Right lung (tissue), 10 donors: Measurements from ENCODE around the gene TNFAIP8. TPM values are rescaled to one million over a fixed set of nuclear protein-coding genes. Genes with fewer than 3 reads are reported as not detected.

Source experiments
- DNase-seq, 2 donors: peaks; one replicate each; pipeline ENCODE4 v3.0.0-alpha.2; 2013
- long read RNA-seq, 8 donors: transcript quantifications; one replicate each; lab custom pipeline, GENCODE V29; 2026
- polyA plus RNA-seq, 5 donors: library from polyadenylated mRNA; unstranded; fragments of 120-200 nt; gene quantifications; one replicate each; pipeline versions ENCODE4 v1.2.1 to v1.2.3, GENCODE V29; 2013; ENCODE audit warnings: inconsistent platforms in 1 of 5, low replicate concordance in 1 of 5; ENCODE audit not compliant: insufficient read length in 5 of 5, insufficient read depth in 1 of 5

Gene TNFAIP8
- polyA plus RNA-seq, result 10 to 100 TPM; 18.8 to 32.9 (median 24.5) TPM
- long read RNA-seq, donor 1, full-length matches to known transcripts, result 17 of 29 reads
- long read RNA-seq, donor 1, partial matches to known transcripts, result 12 of 29 reads
- long read RNA-seq, donor 1, other reads (novel, unspliced or antisense), result 0 of 29 reads
- long read RNA-seq, donor 2, full-length matches to known transcripts, result 7 of 7 reads
- long read RNA-seq, donor 2, partial matches to known transcripts, result 0 of 7 reads
- long read RNA-seq, donor 2, other reads (novel, unspliced or antisense), result 0 of 7 reads
- long read RNA-seq, donor 3, full-length matches to known transcripts, result 8 of 8 reads
- long read RNA-seq, donor 3, partial matches to known transcripts, result 0 of 8 reads
- long read RNA-seq, donor 3, other reads (novel, unspliced or antisense), result 0 of 8 reads
- long read RNA-seq, donor 4, full-length matches to known transcripts, result 4 of 4 reads
- long read RNA-seq, donor 4, partial matches to known transcripts, result 0 of 4 reads
- long read RNA-seq, donor 4, other reads (novel, unspliced or antisense), result 0 of 4 reads
- long read RNA-seq, donor 5, full-length matches to known transcripts, result 17 of 17 reads
- long read RNA-seq, donor 5, partial matches to known transcripts, result 0 of 17 reads
- long read RNA-seq, donor 5, other reads (novel, unspliced or antisense), result 0 of 17 reads
- long read RNA-seq, donor 6, full-length matches to known transcripts, result 10 of 10 reads
- long read RNA-seq, donor 6, partial matches to known transcripts, result 0 of 10 reads
- long read RNA-seq, donor 6, other reads (novel, unspliced or antisense), result 0 of 10 reads
- long read RNA-seq, donor 7, full-length matches to known transcripts, result 7 of 7 reads
- long read RNA-seq, donor 7, partial matches to known transcripts, result 0 of 7 reads
- long read RNA-seq, donor 7, other reads (novel, unspliced or antisense), result 0 of 7 reads
- long read RNA-seq, donor 8, full-length matches to known transcripts, result 6 of 6 reads
- long read RNA-seq, donor 8, partial matches to known transcripts, result 0 of 6 reads
- long read RNA-seq, donor 8, other reads (novel, unspliced or antisense), result 0 of 6 reads

- DNase-seq, result peak; percentile 59 to 61
Observed at GRCh38 chr5:119355685-119356611, at the start of gene TNFAIP8. Gene TNFAIP8, plus strand, starts transcription at chr5:119356019. Its CDS starts 72 bp downstream, at chr5:119356091.

- no peak for DNase-seq
Observed at GRCh38 chr5:119307170-119307569, 48.6 kb upstream of the TNFAIP8 start.

- DNase-seq, result no peak
Observed at GRCh38 chr5:119309326-119309725, 46.5 kb upstream of the TNFAIP8 start.

- DNase-seq, result no peak
Observed at GRCh38 chr5:119311688-119312087, 44.1 kb upstream of the TNFAIP8 start.

GRCh38 chr5:119312403-119312802 lies 43.4 kb upstream of the TNFAIP8 start:
- DNase-seq, result no peak

- DNase-seq, result no peak
Observed at GRCh38 chr5:119313197-119313596, 42.6 kb upstream of the TNFAIP8 start.

- peak; percentile 64 to 82 for DNase-seq
Observed at GRCh38 chr5:119313658-119314605, 41.9 kb upstream of the TNFAIP8 start.

DNA sequence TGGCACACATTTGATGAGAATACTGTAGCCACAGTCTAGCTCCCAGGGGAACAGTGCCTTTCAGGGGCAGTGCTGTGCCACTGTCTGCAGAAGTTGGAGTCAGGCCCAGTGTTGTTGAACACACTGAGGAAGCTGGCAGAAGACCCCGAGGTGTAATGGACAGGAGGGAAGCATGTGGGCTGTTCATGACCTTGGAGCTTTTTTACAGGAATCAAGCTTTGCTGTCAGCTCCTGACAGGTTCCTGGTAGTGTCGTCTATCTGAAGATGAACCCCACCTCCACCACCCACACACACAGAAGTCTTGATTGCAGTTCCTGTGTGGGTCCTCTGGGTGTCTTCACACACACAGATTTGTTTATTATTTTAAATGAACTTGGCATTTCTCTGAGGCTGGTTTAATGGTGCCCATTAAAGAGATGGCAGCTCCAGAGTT lies 40.3 kb upstream of the TNFAIP8 start:
- DNase-seq, result no peak

DNA sequence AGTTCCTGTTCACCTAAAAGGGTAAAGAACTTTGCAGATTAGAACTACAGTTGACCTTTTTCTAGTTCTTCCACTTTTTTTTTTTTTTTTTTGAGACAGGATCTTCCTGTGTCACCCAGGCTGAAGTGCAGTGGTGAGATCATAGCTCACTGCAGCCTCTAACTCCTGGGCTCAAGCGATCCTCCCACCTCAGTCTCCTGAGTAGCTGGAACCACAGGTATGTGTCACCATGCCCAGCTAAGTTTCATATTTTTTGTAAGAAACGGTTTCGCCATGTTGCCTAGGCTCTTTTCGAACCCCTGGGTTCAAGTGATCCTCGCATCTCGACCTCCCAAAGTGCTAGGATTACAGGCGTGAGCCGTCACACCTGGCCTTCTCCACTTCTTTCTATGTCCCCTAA lies 39.7 kb upstream of the TNFAIP8 start:
- DNase-seq, result no peak

- no peak for DNase-seq
Observed at GRCh38 chr5:119316906-119317305, 38.9 kb upstream of the TNFAIP8 start.

DNA sequence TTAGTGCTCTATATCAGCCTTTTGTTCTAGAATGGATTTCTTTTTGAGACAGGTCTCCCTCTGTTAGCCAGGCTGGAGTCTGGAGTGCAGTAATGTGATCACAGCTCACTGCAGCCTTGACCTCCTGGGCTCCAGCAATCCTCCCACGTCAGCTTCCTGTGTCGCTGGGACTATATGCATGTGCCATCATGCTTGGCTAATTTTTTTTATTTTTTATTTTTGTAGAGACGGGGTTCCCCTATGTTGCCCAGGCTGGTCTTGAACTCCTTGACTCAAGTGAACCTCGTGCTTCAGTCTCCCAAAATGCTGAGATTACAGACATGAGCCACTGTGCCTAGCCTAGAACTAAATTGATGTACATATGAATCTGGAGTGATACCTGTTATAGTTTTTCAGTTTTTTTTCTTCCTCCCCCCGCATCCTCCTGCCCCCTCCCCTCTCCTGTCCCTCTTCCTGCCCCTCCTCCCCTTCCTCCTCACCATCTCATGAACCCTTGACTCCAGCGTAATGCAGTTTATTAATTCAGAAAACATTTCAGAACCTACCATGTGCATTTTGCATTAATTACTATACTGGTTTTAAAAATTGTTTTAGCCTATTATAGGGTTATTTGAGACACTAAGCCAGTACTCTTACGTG lies 37.4 kb upstream of the TNFAIP8 start:
- no peak for DNase-seq

DNA sequence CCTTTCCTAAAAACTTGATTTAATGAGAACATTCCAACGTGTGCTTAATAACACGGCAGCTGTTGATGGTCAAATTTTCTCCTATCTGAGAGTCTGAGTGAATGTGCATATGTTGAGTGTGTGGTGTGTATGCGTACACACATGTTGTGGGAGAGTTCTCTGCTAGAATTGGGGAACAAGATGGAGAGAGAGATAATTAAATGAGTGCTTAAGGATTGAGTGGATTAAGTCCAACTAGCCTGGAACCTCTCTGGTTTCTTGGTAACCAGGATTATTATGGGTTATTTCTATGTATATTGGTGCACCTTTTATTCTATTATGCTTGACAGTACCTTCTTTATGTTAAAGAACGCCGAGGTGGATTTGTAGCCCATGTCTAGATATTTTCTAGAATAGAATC lies 36.4 kb upstream of the TNFAIP8 start:
- DNase-seq, result no peak

DNA sequence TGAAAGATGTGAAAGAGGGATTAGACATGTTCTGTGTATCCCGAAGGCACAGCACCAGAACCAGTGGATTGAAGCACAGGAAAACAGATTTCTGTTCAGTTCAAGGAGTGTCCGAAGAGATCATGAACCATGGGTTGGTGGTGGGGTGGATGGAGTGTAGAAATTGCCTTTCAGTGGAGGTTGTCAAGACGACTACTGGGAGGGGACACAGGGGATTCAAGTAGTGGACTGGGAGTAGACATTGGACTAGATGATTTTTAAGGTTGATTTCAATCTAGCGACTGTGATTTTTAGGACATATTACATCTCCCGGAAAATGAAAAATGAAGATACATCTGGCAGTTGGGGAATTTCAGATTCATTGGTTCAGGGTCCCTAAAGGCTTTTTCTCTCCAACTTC lies 35.9 kb upstream of the TNFAIP8 start:
- DNase-seq, result no peak

- no peak for DNase-seq
Observed at GRCh38 chr5:119321569-119322311, 34.1 kb upstream of the TNFAIP8 start.

- no peak for DNase-seq
Observed at GRCh38 chr5:119322312-119322947, 33.4 kb upstream of the TNFAIP8 start.

- no peak for DNase-seq
Observed at GRCh38 chr5:119322948-119323537, 32.8 kb upstream of the TNFAIP8 start.

DNA sequence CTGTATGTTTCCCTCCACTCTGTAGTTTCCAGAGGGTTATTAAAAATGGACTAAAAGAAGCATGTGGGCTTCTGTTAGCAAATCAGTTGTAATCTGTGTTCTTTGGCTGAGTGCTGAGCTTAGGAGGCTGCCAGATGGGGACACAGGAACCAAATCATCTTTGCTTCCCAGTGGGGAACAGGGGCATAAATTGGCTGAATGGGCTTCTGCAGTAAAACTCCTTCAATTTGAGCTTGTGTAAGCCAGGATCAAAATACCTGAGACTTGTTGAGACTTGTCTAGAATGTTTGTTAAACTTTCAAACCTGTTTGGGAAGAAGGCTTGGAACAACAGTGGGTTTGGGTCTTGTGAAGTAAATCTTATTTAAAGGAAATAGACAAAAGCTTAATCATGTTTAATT lies 32.2 kb upstream of the TNFAIP8 start:
- DNase-seq, result no peak

GRCh38 chr5:119324842-119325241 lies 31.0 kb upstream of the TNFAIP8 start:
- DNase-seq, result no peak
